NCI-H1436 (cell line): ENCODE data around the gene PLA2G2C.
A peak's percentile ranks its signal among the peaks of the same experiment; 100 is the strongest.
"Not testable (repeated sequence)": the region's sequence is repeated elsewhere in the genome, so short reads cannot be mapped to it uniquely, and the experiment has no call there.

Source experiments
- DNase-seq: peaks from one replicate; lab custom pipeline; 2025; lab: John Stamatoyannopoulos, UW

Gene PLA2G2C

GRCh38 chr1:20185834-20186782 is at the start of gene PLA2G2C, which contains the start of gene UBXN10:
Gene PLA2G2C (minus strand): TSS chr1:20186518. CDS start chr1:20177363, 9,155 bp downstream.
Gene UBXN10 (plus strand): TSS chr1:20186096. CDS start chr1:20190562, 4,466 bp downstream.
- no peak for DNase-seq

- no peak for DNase-seq
These were observed 48.6 kb upstream of the PLA2G2C start for GRCh38 chr1:20234788-20235535.

- DNase-seq: peak; percentile 78
These were observed 47.5 kb upstream of the PLA2G2C start for GRCh38 chr1:20233866-20234265.

- DNase-seq: peak; percentile 22
These were observed 47.1 kb upstream of the PLA2G2C start for GRCh38 chr1:20233394-20233793.

GRCh38 chr1:20232564-20232963 is 46.2 kb upstream of the PLA2G2C start:
- DNase-seq: not testable (repeated sequence)

- no peak for DNase-seq
These were observed 42.9 kb upstream of the PLA2G2C start for GRCh38 chr1:20229171-20229570.

GRCh38 chr1:20228314-20228825 is 42.1 kb upstream of the PLA2G2C start:
- DNase-seq: no peak

- DNase-seq: no peak
These were observed 41.4 kb upstream of the PLA2G2C start for GRCh38 chr1:20227704-20228103.

- no peak for DNase-seq
These were observed 38.2 kb upstream of the PLA2G2C start for GRCh38 chr1:20224546-20224945.

- DNase-seq: no peak
These were observed 37.5 kb upstream of the PLA2G2C start for GRCh38 chr1:20223551-20224419.

- DNase-seq: no peak
These were observed 36.8 kb upstream of the PLA2G2C start for GRCh38 chr1:20223106-20223505.

GRCh38 chr1:20220036-20220435 is 33.7 kb upstream of the PLA2G2C start:
- peak; percentile 36 for DNase-seq

- not testable (repeated sequence) for DNase-seq
These were observed 32.7 kb upstream of the PLA2G2C start for GRCh38 chr1:20219053-20219452.

- peak; percentile 23 for DNase-seq
These were observed 30.3 kb upstream of the PLA2G2C start for GRCh38 chr1:20216574-20216973.

GRCh38 chr1:20215716-20216115 is 29.4 kb upstream of the PLA2G2C start:
- DNase-seq: no peak

- DNase-seq: peak; percentile 85
These were observed 26.5 kb upstream of the PLA2G2C start for GRCh38 chr1:20212685-20213331.

- no peak for DNase-seq
These were observed 25.9 kb upstream of the PLA2G2C start for GRCh38 chr1:20212085-20212684.

- no peak for DNase-seq
These were observed 25.2 kb upstream of the PLA2G2C start for GRCh38 chr1:20211511-20211931.

GRCh38 chr1:20210736-20211460 is 24.6 kb upstream of the PLA2G2C start:
- DNase-seq: no peak

GRCh38 chr1:20209471-20209870 is 23.2 kb upstream of the PLA2G2C start:
- DNase-seq: no peak
